Coronary artery (tissue), 2 donors: ENCODE data around the gene BCAR3.

ENCODE experiments used
- DNase-seq: peaks from one replicate; pipeline ENCODE4 v3.0.0-alpha.2; 2017; ENCODE audit warnings: low spot score
- H3K27ac ChIP-seq, 2 donors: fragments of 200-600 bp; sonication (generic); one replicate each; pipeline ENCODE4 v1.5.1; 2016 to 2019
- H3K4me3 ChIP-seq: fragments of 200-600 bp; sonication (generic); 2 replicates; pipeline ENCODE4 v1.5.1; 2016; ENCODE audit warnings: mild to moderate bottlenecking, moderate library complexity
- CTCF ChIP-seq: fragments of 200-600 bp; sonication (generic); IDR thresholded peaks from one replicate; pipeline ENCODE4 v1.5.1; 2019; ENCODE audit warnings: antibody characterized with exemption

BCAR3 gene

GRCh38 chr1:93612510-93612909, 69.1 kb downstream of the BCAR3 start:
- H3K4me3 ChIP-seq = peak overlapping the region; percentile 69
- TF ChIP-seq CTCF = no peak
- peak overlapping the region; percentile 83 to 89 for H3K27ac ChIP-seq
- no peak for DNase-seq

DNA sequence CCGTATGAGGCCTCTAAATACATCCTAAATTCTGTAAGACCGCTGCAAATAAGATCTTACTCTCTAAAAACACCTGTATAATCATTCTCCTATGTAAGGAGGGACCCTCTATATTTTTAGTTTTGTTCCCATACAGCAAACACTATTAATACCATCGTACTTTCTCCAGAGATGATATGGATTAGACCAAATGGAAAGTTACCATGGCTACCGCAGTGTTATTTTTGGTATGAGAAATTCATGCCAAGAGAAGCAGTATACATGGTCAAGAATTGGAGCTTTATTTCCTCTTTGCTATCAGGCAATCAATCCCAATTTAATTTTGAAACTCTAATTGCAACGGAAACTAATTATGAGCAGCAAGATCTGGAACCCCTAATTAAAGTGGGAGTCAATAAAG, 70.0 kb downstream of the BCAR3 start:
- DNase-seq = no peak
- TF ChIP-seq CTCF = no peak
- Histone ChIP-seq H3K27ac (peak overlapping the region; percentile 83 to 89), H3K4me3 (peak overlapping the region; percentile 69)

- DNase-seq = no peak
- Histone ChIP-seq H3K27ac (peak overlapping the region; percentile 80 to 83), H3K4me3 (peak overlapping the region; percentile 28)
- TF ChIP-seq CTCF = no peak
Observed at GRCh38 chr1:93609536-93609935, 72.1 kb downstream of the BCAR3 start.

GRCh38 chr1:93608187-93609109, 73.2 kb downstream of the BCAR3 start:
- peak overlapping the region; percentile 43 for H3K4me3 ChIP-seq
- DNase-seq = no peak
- H3K27ac ChIP-seq = peak overlapping the region; percentile 39 to 80
- TF ChIP-seq CTCF = no peak

- Histone ChIP-seq H3K4me3 (no peak overlapping the region), H3K27ac (peak overlapping the region in 1 of 2 donors; percentile 80)
- no peak for TF ChIP-seq CTCF
- no peak for DNase-seq
Observed at GRCh38 chr1:93607814-93608186, 73.8 kb downstream of the BCAR3 start.

DNA sequence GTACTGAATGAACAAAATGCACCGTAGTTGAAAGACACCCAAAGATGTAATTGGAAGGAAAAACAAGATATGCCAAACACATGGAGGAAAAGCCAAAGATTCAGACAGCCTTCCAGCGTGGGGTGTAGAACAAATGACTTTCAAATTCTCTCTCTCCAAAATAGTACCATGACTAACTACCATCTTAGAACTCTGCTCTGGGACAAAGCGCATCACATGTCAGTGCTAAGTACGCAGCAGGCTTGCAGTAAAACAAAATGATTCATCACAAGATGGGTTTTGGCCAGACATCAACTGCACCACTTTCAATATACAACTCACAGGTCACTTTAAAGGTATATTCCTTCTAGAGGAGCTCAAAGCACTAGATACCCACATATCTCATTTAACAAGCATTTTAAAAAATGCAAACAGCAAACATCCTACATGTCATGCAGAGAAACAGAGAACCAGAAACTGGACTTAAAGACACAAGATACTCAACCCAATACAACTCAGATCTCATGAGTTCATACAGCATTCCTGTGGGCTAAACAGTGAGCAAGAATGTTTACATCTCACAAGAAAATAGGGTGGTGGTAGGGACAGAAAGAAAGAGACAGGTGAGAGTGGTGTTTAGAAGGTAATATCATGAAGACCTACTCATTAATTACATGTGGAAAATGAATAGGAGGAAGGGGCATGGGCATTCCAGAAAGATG, 75.7 kb downstream of the BCAR3 start:
- TF ChIP-seq CTCF = no peak
- DNase-seq = no peak
- H3K27ac ChIP-seq = peak overlapping the region in 1 of 2 donors; percentile 12

More for the DNA sequence above, 75.7 kb downstream of the BCAR3 start:
- H3K4me3 ChIP-seq = no peak overlapping the region
